GM18909 (cell line): ENCODE results near the gene GALC.

Source experiments
- ATAC-seq: cut with Tn5 transposase; IDR thresholded peaks from one replicate; pipeline ENCODE4 v1.9.1; 2021; ENCODE audit warnings: mild to moderate bottlenecking; ENCODE audit not compliant: unreplicated experiment, poor library complexity

GALC gene

DNA sequence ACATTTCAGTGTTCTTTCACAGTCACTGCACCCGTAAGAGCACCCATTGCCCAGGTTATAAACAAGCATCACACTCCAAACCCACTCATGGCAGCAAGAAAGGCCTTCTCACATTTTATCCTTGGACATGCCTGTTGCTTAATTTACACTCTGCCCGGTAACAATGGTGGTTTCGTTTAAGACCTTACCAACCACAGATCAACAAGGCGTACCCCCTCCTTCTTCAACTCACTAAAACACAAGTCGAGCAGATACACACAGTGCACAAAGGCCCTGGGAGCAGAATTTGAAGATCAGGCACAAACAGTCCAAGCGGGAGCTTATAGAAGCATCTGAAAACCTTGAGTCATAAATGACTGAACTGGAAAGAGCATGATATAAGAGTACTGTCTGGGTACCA, 98.1 kb downstream of the GALC start:
- ATAC-seq = no peak

DNA sequence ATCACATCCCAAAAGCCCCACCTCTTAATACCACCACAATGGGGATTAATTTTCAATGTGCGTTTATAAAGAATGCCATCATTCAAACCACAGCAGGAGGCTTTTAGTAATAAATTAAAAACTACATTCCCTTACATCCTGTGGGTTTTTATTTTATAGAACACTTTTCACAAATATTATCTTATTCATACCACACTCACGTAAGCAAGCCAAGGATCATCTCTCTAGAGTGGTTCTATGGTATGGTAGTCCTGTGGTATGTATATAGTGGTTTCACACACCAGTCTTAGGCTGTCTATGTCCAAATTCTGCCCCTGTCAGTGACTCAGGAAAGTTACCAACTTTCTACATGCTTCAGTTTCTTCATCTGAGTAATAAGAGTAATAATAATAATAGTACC, 100.2 kb downstream of the GALC start:
- no peak for ATAC-seq

DNA sequence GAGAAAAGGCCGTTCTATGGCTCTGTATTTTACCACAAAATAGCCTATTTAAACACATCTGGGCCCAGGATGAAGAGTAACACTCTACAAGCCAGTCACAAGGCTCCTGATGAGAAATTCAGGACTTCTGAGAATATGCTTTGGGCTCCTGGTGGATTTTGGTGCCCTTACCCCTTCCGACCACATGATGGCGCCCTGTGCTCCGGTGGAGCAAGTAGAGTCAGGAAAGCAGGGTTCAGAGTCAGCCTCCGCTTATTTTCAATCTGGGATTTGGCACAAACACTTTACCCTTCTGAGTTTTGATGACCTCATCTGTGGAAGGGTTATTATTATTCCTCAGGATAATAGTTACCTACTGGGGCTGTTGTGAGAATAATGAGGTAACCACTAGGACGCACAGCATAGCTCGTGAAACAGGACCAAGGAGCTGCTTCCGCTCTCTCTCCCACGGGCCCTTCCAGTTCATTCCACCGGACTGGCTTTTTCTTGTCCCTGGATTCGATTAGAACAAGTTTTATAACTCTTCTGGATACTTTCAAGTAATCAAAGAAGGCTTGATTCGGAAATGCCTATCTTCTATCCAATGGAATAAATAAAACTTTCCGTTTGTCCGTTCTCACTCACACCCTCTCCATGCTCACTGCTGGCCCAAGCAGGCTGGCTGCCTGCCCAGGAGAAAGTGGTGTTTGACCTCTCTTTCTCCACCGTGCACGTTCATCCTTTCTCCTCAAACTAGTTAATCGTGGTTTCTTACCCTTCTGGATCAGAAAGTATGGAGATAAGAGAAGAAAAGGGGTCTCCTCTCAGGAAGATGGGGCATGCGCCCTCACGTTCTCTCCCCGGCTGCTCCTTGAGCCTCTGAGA, 104.6 kb downstream of the GALC start:
- ATAC-seq = peak; percentile 57

DNA sequence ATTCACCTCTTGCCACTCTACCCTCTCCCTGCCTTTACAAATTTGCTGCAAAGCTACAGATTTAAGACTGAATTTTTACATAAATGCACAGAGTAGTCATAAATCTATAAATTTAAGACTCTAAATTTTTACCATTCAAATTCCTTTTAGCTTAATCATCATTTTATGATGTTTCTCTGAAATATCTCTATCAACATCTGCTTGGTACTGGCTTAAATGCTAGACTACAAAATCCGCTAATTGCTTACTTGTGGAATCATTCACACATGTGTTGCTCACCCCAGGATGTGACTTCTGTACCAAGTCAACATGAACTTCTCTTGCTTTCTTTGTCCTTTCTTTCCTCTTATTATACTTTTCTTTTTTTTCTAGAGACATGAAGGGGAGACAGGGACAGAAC, 109.2 kb downstream of the GALC start:
- no peak for ATAC-seq
